Neural progenitor cell (in vitro differentiated cells): ENCODE data around the gene ADCY1. TPM values are rescaled to one million over a fixed set of nuclear protein-coding genes. Genes with fewer than 3 reads are reported as not detected.

Experiments
- DNase-seq: peaks from one replicate; pipeline ENCODE4 v3.0.0-alpha.2; 2016; ENCODE audit warnings: low spot score
- H2AFZ ChIP-seq: fragments of 200-600 bp; sonication (generic); replicated peaks from 2 replicates; pipeline ENCODE4 v1.6.1; 2016; ENCODE audit warnings: antibody characterized with exemption
- H3F3A ChIP-seq: fragments of 200-600 bp; sonication (generic); 2 replicates; pipeline ENCODE4 v1.6.1; 2016; ENCODE audit warnings: antibody characterized with exemption, low read depth
- H3K27ac ChIP-seq: fragments of 200-600 bp; sonication (generic); 2 replicates; pipeline ENCODE4 v1.5.1; 2016; ENCODE audit warnings: mild to moderate bottlenecking
- H3K27me3 ChIP-seq: fragments of 200-600 bp; sonication (generic); 2 replicates; pipeline ENCODE4 v1.6.1; 2016; ENCODE audit warnings: mild to moderate bottlenecking, moderate library complexity
- H3K36me3 ChIP-seq: fragments of 200-600 bp; sonication (generic); 2 replicates; pipeline ENCODE4 v1.5.1; 2016
- H3K4me1 ChIP-seq: fragments of 200-600 bp; sonication (generic); 2 replicates; pipeline ENCODE4 v1.6.1; 2016; ENCODE audit warnings: mixed run types
- H3K4me2 ChIP-seq: fragments of 200-600 bp; sonication (generic); 2 replicates; pipeline ENCODE4 v1.6.1; 2016
- H3K4me3 ChIP-seq: fragments of 200-600 bp; sonication (generic); 2 replicates; pipeline ENCODE4 v1.5.1; 2016
- H3K79me2 ChIP-seq: fragments of 200-600 bp; sonication (generic); 2 replicates; pipeline ENCODE4 v1.6.1; 2016; ENCODE audit warnings: low read depth
- H3K9ac ChIP-seq: fragments of 200-600 bp; sonication (generic); 2 replicates; pipeline ENCODE4 v1.6.1; 2016
- H3K9me3 ChIP-seq: fragments of 200-600 bp; sonication (generic); 2 replicates; pipeline ENCODE4 v1.5.1; 2016; ENCODE audit warnings: low read depth
- H4K20me1 ChIP-seq: fragments of 200-600 bp; sonication (generic); 2 replicates; pipeline ENCODE4 v1.6.1; 2016; ENCODE audit warnings: low read depth
- H3K27ac Mint-ChIP-seq: 3 replicates; pipeline ENCODE4 v1.8.0; 2021; ENCODE audit warnings: mixed read lengths
- H3K27me3 Mint-ChIP-seq: 2 replicates; pipeline ENCODE4 v1.8.0; 2022; ENCODE audit warnings: low read depth, mild to moderate bottlenecking, inconsistent platforms, moderate library complexity, mixed read lengths; ENCODE audit not compliant: insufficient read depth
- H3K36me3 Mint-ChIP-seq: 3 replicates; pipeline ENCODE4 v1.8.0; 2021; ENCODE audit warnings: mixed read lengths
- H3K4me1 Mint-ChIP-seq: 3 replicates; pipeline ENCODE4 v1.8.0; 2021; ENCODE audit warnings: mixed read lengths
- H3K4me3 Mint-ChIP-seq: 3 replicates; pipeline ENCODE4 v1.8.0; 2021; ENCODE audit warnings: mild to moderate bottlenecking, moderate library complexity, mixed read lengths
- H3K9me3 Mint-ChIP-seq: 3 replicates; pipeline ENCODE4 v1.8.0; 2020; ENCODE audit warnings: mixed read lengths
- EZH2 ChIP-seq: fragments of 200-600 bp; sonication (generic); IDR thresholded peaks from 2 replicates; pipeline ENCODE4 v1.6.1; 2017; ENCODE audit warnings: antibody characterized with exemption, mild to moderate bottlenecking, moderate library complexity
- EZH2phosphoT487 ChIP-seq: fragments of 200-600 bp; sonication (generic); IDR thresholded peaks from 2 replicates; pipeline ENCODE4 v1.6.1; 2017; ENCODE audit warnings: antibody characterized with exemption
- total RNA-seq: library from RNA; depleted of rRNA; stranded (reverse); fragments of >200 nt; gene quantifications from 2 replicates; pipeline ENCODE4 v1.2.3, GENCODE V29; 2015; ENCODE audit warnings: low replicate concordance
- TF ChIP-seq, protein P1 (sequence below): fragments of 200-600 bp; sonication (generic); IDR thresholded peaks from 2 replicates; pipeline ENCODE4 v1.5.1; 2017; ENCODE audit warnings: antibody characterized with exemption, mild to moderate bottlenecking

ADCY1 gene
- total RNA-seq, 1 donor from 2014 or later, result 7.4 TPM

DNA sequence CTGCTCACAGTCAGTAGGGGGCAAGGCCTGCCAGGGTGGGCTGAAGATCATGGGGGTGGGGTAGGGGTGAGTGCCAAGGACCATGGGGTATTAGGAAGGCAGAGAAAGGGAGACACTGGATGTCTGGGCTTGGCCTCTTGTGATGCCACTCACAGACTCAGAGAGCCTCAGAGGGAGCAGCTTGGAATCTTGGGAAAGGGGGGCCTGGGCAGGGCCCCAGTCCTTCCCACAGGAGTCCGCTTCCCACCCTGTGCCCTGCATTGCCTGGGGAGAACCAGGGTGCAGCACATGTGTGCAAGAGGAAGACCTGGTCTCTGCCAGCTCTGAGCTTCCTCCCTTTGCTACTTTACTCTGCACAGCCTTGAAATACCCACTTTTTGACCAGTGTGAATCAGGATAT, 4.3 kb downstream of the ADCY1 start:
- no peak for DNase-seq
- no peaks in the 10 kb centered on the region for H3K9me3 Mint-ChIP-seq
- Histone ChIP-seq H3K4me1 (peaks cover 34% of the 10 kb centered on the region), H3K27me3 (peaks cover 38% of the 10 kb centered on the region), H3K79me2 (no peaks in the 10 kb centered on the region), H3K9ac (no peak overlapping the region), H3F3A (peaks cover 20% of the 10 kb centered on the region), H3K4me3 (no peak overlapping the region), H4K20me1 (peaks cover 22% of the 10 kb centered on the region), H2AFZ (no peak overlapping the region), H3K9me3 (no peaks in the 10 kb centered on the region), H3K27ac (no peak overlapping the region), H3K36me3 (no peaks in the 10 kb centered on the region), H3K4me2 (no peak overlapping the region)
- TF ChIP-seq EZH2phosphoT487 (no peak), EZH2 (no peak)
- TF ChIP-seq, protein P1, sequence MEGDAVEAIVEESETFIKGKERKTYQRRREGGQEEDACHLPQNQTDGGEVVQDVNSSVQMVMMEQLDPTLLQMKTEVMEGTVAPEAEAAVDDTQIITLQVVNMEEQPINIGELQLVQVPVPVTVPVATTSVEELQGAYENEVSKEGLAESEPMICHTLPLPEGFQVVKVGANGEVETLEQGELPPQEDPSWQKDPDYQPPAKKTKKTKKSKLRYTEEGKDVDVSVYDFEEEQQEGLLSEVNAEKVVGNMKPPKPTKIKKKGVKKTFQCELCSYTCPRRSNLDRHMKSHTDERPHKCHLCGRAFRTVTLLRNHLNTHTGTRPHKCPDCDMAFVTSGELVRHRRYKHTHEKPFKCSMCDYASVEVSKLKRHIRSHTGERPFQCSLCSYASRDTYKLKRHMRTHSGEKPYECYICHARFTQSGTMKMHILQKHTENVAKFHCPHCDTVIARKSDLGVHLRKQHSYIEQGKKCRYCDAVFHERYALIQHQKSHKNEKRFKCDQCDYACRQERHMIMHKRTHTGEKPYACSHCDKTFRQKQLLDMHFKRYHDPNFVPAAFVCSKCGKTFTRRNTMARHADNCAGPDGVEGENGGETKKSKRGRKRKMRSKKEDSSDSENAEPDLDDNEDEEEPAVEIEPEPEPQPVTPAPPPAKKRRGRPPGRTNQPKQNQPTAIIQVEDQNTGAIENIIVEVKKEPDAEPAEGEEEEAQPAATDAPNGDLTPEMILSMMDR, result no peak
- no peak overlapping the region for H3K4me3 Mint-ChIP-seq
- peaks cover 36% of the 10 kb centered on the region for H3K4me1 Mint-ChIP-seq
- H3K27ac Mint-ChIP-seq, result no peak overlapping the region
- peaks cover 23% of the 10 kb centered on the region for H3K27me3 Mint-ChIP-seq
- no peaks in the 10 kb centered on the region for H3K36me3 Mint-ChIP-seq

DNA sequence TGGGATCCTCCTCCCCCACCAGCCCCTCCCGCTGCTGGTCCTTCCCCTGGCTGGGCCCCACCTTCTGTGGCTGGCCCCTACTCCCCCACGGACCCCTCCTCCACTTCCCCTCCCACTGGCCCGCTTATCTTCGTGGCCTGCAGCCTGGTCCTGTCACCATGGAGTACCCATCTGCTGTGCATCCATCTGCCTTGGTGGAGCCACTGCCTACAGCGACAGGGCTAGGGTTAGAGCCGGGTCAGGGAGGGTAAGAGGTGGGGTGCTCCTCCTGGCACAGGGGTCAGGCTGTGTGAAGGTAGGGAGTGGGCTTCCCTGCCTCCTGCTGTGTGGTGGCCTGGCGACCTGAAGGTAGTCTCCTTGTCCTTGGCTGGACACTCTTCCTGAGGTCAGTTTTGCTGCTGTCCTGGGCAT, 5.2 kb downstream of the ADCY1 start:
- TF ChIP-seq, protein P1, result no peak
- TF ChIP-seq EZH2phosphoT487, result no peak
- TF ChIP-seq EZH2, result no peak
- H3K36me3 ChIP-seq, result no peaks in the 10 kb centered on the region
- H4K20me1 ChIP-seq, result peaks cover 22% of the 10 kb centered on the region
- DNase-seq, result no peak
- Mint-ChIP-seq H3K4me1 (peaks cover 44% of the 10 kb centered on the region), H3K27me3 (peaks cover 20% of the 10 kb centered on the region), H3K36me3 (no peaks in the 10 kb centered on the region), H3K9me3 (no peaks in the 10 kb centered on the region), H3K27ac (no peak overlapping the region), H3K4me3 (no peak overlapping the region)
- H3K4me3 ChIP-seq, result no peak overlapping the region
- peaks cover 29% of the 10 kb centered on the region for H3K4me1 ChIP-seq
- no peak overlapping the region for H3K9ac ChIP-seq
- H3K79me2 ChIP-seq, result no peaks in the 10 kb centered on the region
- peaks cover 32% of the 10 kb centered on the region for H3K27me3 ChIP-seq
- H3K4me2 ChIP-seq, result peak overlapping the region; percentile 22
- H3K9me3 ChIP-seq, result no peaks in the 10 kb centered on the region
- peaks cover 16% of the 10 kb centered on the region for H3F3A ChIP-seq
- no peak overlapping the region for H2AFZ ChIP-seq
- H3K27ac ChIP-seq, result no peak overlapping the region

DNA sequence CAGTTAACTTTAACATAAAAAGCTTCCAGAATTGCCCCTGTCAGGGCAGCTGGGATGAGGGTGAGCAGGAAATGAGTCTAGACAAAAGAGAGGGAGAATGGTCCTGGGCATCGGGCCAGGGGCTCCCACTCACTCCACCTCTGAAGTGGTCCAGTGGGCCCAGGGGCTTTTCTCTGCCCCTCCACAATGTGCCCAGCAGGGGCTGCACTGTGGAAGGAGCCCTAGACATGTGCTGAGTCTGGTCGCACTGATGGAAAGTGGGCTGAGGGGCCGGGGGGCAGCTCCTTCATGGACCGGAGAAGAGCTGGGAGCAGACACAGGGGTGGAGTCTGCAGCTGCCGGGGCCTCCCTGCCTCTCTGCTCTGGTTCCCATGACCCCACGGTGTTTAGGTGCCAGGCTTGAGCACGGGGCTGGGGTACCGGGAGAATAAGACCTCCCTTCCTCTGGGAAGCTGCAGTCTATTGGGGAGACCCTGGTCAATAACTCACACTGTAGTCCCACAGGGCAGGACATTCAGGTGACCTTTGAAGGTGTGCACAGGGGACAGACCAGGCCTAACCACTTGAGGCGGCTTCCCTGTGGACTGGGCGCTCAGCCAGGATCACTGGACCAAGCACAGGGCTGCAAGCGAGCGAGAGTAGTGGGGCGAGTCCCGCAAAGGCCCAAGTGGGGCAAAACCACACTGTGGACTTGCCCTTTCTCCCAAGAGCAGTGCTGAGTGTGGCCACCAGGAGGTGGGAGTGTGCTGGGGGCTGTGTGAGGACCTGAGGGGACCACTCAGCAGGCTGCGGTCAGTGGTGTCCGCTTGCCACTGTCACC, 6.1 kb downstream of the ADCY1 start:
- H3K4me1 ChIP-seq, result peaks cover 25% of the 10 kb centered on the region
- no peak overlapping the region for H3K9ac ChIP-seq
- no peaks in the 10 kb centered on the region for H3K79me2 ChIP-seq
- no peaks in the 10 kb centered on the region for H3K9me3 ChIP-seq
- H3F3A ChIP-seq, result peaks cover 10% of the 10 kb centered on the region
- no peaks in the 10 kb centered on the region for H3K36me3 Mint-ChIP-seq
- H3K27me3 ChIP-seq, result peaks cover 24% of the 10 kb centered on the region
- no peak overlapping the region for H3K27ac ChIP-seq
- DNase-seq, result peak; percentile 54
- no peaks in the 10 kb centered on the region for H3K9me3 Mint-ChIP-seq
- H2AFZ ChIP-seq, result no peak overlapping the region
- H3K4me1 Mint-ChIP-seq, result peaks cover 45% of the 10 kb centered on the region
- peaks cover 16% of the 10 kb centered on the region for H4K20me1 ChIP-seq
- TF ChIP-seq, protein P1, result peak; percentile 58
- TF ChIP-seq EZH2, result no peak
- H3K4me3 Mint-ChIP-seq, result no peak overlapping the region
- H3K27me3 Mint-ChIP-seq, result peaks cover 15% of the 10 kb centered on the region
- no peaks in the 10 kb centered on the region for H3K36me3 ChIP-seq
- no peak overlapping the region for H3K27ac Mint-ChIP-seq
- H3K4me3 ChIP-seq, result no peak overlapping the region
- no peak overlapping the region for H3K4me2 ChIP-seq
